NCI-H82 (cell line): ENCODE data around the gene CFAP58.

Source experiments
- DNase-seq: peaks from one replicate; lab custom pipeline; 2025; lab: John Stamatoyannopoulos, UW

CFAP58 gene

GRCh38 chr10:104376784-104377300 lies 23.2 kb downstream of the CFAP58 start:
- DNase-seq = no peak

GRCh38 chr10:104380336-104380735 lies 26.7 kb downstream of the CFAP58 start:
- DNase-seq = no peak

- DNase-seq = no peak
Measured at GRCh38 chr10:104387130-104387888, 33.7 kb downstream of the CFAP58 start.

GRCh38 chr10:104388830-104389229 lies 35.2 kb downstream of the CFAP58 start:
- no peak for DNase-seq

GRCh38 chr10:104391150-104391968 lies 37.7 kb downstream of the CFAP58 start:
- no peak for DNase-seq

GRCh38 chr10:104391969-104392296 lies 38.3 kb downstream of the CFAP58 start:
- DNase-seq = no peak

- DNase-seq = no peak
Measured at GRCh38 chr10:104393387-104393786, 39.8 kb downstream of the CFAP58 start.

GRCh38 chr10:104396581-104396980 lies 42.9 kb downstream of the CFAP58 start:
- DNase-seq = no peak

- DNase-seq = peak; percentile 38
Measured at GRCh38 chr10:104403636-104404035, 50.0 kb downstream of the CFAP58 start.

- DNase-seq = peak; percentile 57
Measured at GRCh38 chr10:104406715-104407650, 53.4 kb downstream of the CFAP58 start.

GRCh38 chr10:104413528-104413927 lies 59.9 kb downstream of the CFAP58 start:
- no peak for DNase-seq

- no peak for DNase-seq
Measured at GRCh38 chr10:104415526-104416165, 62.0 kb downstream of the CFAP58 start.

- DNase-seq = no peak
Measured at GRCh38 chr10:104416851-104417250, 63.2 kb downstream of the CFAP58 start.

- no peak for DNase-seq
Measured at GRCh38 chr10:104417637-104418292, 64.1 kb downstream of the CFAP58 start.

GRCh38 chr10:104424719-104425118 lies 71.1 kb downstream of the CFAP58 start:
- no peak for DNase-seq

GRCh38 chr10:104427989-104428388 lies 74.4 kb downstream of the CFAP58 start:
- no peak for DNase-seq

- DNase-seq = no peak
Measured at GRCh38 chr10:104429846-104430245, 76.2 kb downstream of the CFAP58 start.

- no peak for DNase-seq
Measured at GRCh38 chr10:104430360-104430759, 76.7 kb downstream of the CFAP58 start.

GRCh38 chr10:104433669-104434068 lies 80.0 kb downstream of the CFAP58 start:
- no peak for DNase-seq

- DNase-seq = no peak
Measured at GRCh38 chr10:104434601-104435000, 81.0 kb downstream of the CFAP58 start.

GRCh38 chr10:104435822-104436221 lies 82.2 kb downstream of the CFAP58 start:
- DNase-seq = peak; percentile 63
